ENCODE data around the gene HDAC7. TPM values are rescaled to one million over a fixed set of nuclear protein-coding genes. Genes with fewer than 3 reads are reported as not detected.
A peak's percentile ranks its signal among the peaks of the same experiment; 100 is the strongest.

HDAC7 gene
- total and polyA plus RNA-seq, 7 experiments from 2014 or later, result 16.7 to 194 (median 153) TPM

DNA sequence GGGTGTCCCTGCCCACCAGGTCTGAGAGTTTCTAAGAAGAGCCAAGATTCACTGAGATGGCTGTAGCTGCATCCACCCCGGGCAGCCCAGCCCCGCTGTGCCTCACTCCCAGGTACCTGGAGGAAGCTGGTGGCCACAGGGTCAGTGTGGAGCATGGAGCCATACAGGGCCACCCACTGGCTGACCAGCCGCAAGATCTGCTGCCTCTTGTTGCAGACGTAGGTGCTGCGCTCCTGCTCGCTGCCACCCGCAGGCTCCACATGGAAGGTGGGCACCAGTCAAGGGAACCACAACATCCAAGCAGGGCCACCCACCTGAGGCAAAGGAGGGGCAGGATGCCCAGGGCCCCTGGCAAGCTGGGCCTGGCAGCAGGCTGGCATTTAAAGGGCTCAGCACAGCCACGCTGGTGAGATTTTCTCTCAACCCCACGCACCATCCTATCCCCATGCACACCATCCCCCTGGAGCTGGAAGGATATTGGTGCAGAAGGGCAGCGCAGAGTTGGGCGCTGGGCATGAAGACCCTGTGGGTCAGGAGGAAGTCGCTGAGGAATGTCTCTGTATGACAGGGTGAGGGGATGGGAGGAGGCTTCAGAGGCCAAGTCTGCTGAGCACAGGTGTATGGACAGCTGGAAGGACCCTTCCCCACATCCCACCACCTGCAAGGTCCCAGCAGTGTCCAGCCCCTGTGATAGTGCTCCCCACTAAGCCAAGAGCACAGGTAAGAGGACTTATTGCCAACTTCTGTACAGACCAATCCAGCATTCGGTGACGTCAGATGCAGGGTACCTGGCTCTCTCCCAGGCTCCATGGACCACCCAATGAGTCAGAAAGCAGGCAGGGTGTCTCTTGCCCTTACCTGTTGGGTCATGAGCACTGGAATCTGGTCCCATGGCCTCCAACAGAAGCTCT lies 71.9 kb downstream of the HDAC7 start:
- ATAC-seq, result no peak
- Histone ChIP-seq H3K36me3 (ENCODE audit: control insufficient read depth in 2 of 3, insufficient read depth in 3 of 3, low read length in 3 of 3) (no peaks in the 10 kb centered on the region), H3K9me3 (ENCODE audit: control insufficient read depth in 2 of 3, low read length in 3 of 3) (no peaks in the 10 kb centered on the region), H3K4me3 (ENCODE audit: low read length) (no peak overlapping the region), H3K27me3 (ENCODE audit: control insufficient read depth in 2 of 2, insufficient read depth in 2 of 2, low read length in 2 of 2) (no peaks in the 10 kb centered on the region), H3K27ac (ENCODE audit: low read depth, low read length) (no peak overlapping the region), H3K4me1 (ENCODE audit: control insufficient read depth in 2 of 2, insufficient read depth in 2 of 2, low read length in 2 of 2) (no peaks in the 10 kb centered on the region)
- Mint-ChIP-seq H3K36me3 (no peaks in the 10 kb centered on the region), H3K27me3 (peaks cover 0 to 21% (median 0%) of the 10 kb centered on the region in 5 donors), H3K27ac (no peak overlapping the region), H3K4me1 (peaks cover 0 to 12% (median 6%) of the 10 kb centered on the region in 7 donors), H3K9me3 (peaks cover 0 to 4% (median 0%) of the 10 kb centered on the region in 11 donors), H3K4me3 (no peak overlapping the region)
- intact Hi-C loops (cut with micrococcal nuclease), result no loop called here
- ChIA-PET CTCF (interaction anchor here (0.9 to 10.3 kb wide), 3 partner anchors 18 to 90 kb away, joined by 3 to 330 read pairs (median 4); no protein-coding TSS in a partner anchor), POLR2A (interaction anchor here (1.1 kb wide), 1 partner anchor 29 kb away, joined by 3 read pairs; no protein-coding TSS in a partner anchor)
- DNase-seq, result no peak

DNA sequence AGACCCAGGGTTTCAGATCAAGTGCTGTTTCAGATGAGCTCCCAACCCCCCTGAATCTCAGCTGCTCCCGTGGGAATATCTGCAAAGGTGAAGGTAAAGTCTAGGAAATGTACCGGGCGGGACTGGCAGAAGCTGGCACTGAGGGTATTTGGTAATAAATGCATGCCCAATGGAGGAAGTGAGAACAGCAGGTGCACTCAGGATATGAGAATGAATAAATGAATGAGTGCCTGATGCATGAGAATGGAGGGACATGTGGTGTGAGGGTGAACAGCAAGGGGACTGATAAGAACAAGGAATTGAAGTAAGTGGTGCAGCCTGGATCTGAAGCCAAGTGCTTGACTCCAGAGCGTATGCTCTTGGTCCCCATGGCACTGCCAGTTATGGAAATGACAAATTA lies 72.6 kb downstream of the HDAC7 start:
- Histone ChIP-seq H3K4me3 (ENCODE audit: low read length) (no peak overlapping the region), H3K27ac (ENCODE audit: low read depth, low read length) (no peak overlapping the region), H3K4me1 (ENCODE audit: control insufficient read depth in 2 of 2, insufficient read depth in 2 of 2, low read length in 2 of 2) (peaks cover 0 to 4% of the 10 kb centered on the region in 2 donors), H3K9me3 (ENCODE audit: control insufficient read depth in 2 of 3, low read length in 3 of 3) (no peaks in the 10 kb centered on the region), H3K27me3 (ENCODE audit: control insufficient read depth in 2 of 2, insufficient read depth in 2 of 2, low read length in 2 of 2) (no peaks in the 10 kb centered on the region), H3K36me3 (ENCODE audit: control insufficient read depth in 2 of 3, insufficient read depth in 3 of 3, low read length in 3 of 3) (no peaks in the 10 kb centered on the region)
- ChIA-PET POLR2A (interaction anchor here (1.1 kb wide), 1 partner anchor 30 kb away, joined by 3 read pairs; no protein-coding TSS in a partner anchor), CTCF (interaction anchor here (0.9 to 10.3 kb wide), 4 partner anchors 12 to 90 kb away, joined by 3 to 330 read pairs (median 67); partner anchors contain the start of gene RAPGEF3)
- no peaks in the 10 kb centered on the region for H3K36me3 Mint-ChIP-seq
- no peak overlapping the region for H3K4me3 Mint-ChIP-seq
- no peak for ATAC-seq
- no peak for DNase-seq
- peaks cover 0 to 21% (median 0%) of the 10 kb centered on the region in 5 donors for H3K27me3 Mint-ChIP-seq
- peaks cover 4 to 18% (median 11%) of the 10 kb centered on the region in 7 donors for H3K4me1 Mint-ChIP-seq
- intact Hi-C loops (cut with micrococcal nuclease), result no loop called here
- no peak overlapping the region for H3K27ac Mint-ChIP-seq
- H3K9me3 Mint-ChIP-seq, result peaks cover 0 to 4% (median 0%) of the 10 kb centered on the region in 11 donors

DNA sequence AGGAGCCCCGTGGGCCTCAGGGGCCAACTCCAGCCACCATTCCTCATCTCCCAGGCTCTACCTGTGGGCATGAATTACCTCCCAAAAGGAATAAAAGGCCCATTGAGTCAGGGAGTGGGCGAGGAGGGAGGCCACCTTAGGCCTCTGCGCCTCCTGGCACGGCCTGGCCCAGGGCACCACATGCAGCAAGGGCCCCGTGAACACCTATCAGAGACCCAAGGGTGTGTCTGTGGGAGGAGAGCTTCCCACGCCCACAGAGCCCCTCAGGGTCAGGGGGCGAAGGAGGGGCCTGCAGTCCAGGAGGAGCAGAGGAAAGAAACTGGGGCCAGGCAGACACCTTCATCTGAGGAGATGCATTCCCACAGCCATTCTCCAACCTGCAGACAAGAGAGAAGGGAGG lies 73.2 kb downstream of the HDAC7 start:
- POLR2A ChIA-PET, result no interaction called here

DNA sequence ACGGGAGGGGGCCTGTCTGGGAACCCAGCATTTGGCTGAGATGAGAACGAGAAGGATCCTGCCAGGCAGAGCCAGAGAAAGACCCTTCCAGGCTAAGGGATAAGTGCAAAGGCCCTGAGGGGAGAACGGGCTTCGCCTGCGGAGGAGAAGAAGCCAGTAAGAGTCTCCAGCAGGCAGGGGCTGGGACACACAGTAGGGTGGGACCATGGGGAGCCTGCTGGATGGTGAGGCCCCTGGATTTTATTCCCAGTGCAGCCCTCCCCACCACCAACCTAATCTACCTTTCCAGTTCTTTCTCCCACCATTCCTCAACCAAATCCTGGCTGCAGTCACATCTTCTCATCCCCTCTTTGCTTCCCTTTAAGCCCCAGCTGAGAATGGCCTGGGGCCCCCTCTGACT lies 73.6 kb downstream of the HDAC7 start:
- Mint-ChIP-seq H3K9me3 (peaks cover 0 to 4% (median 0%) of the 10 kb centered on the region in 11 donors), H3K4me1 (peaks cover 10 to 29% (median 20%) of the 10 kb centered on the region in 7 donors), H3K27me3 (peaks cover 0 to 21% (median 0%) of the 10 kb centered on the region in 5 donors), H3K27ac (peak overlapping the region in 1 of 9 donors; percentile 83), H3K4me3 (peak overlapping the region in 1 of 10 donors; percentile 51), H3K36me3 (no peaks in the 10 kb centered on the region)
- POLR2A ChIA-PET, result no interaction called here
- no peak overlapping the region for H3K27ac ChIP-seq (ENCODE audit: low read depth, low read length)
- no peaks in the 10 kb centered on the region for H3K27me3 ChIP-seq (ENCODE audit: control insufficient read depth in 2 of 2, insufficient read depth in 2 of 2, low read length in 2 of 2)
- H3K4me3 ChIP-seq (ENCODE audit: low read length), result no peak overlapping the region
- H3K4me1 ChIP-seq (ENCODE audit: control insufficient read depth in 2 of 2, insufficient read depth in 2 of 2, low read length in 2 of 2), result peaks cover 9 to 13% of the 10 kb centered on the region in 2 donors
- H3K36me3 ChIP-seq (ENCODE audit: control insufficient read depth in 2 of 3, insufficient read depth in 3 of 3, low read length in 3 of 3), result no peaks in the 10 kb centered on the region
- DNase-seq, result no peak
- no peaks in the 10 kb centered on the region for H3K9me3 ChIP-seq (ENCODE audit: control insufficient read depth in 2 of 3, low read length in 3 of 3)
- ATAC-seq, result no peak
- CTCF ChIA-PET, result interaction anchor here (1.5 to 10.3 kb wide), 3 partner anchors 13 to 91 kb away, joined by 4 to 330 read pairs (median 130); partner anchors contain the start of gene RAPGEF3
- intact Hi-C loops (cut with micrococcal nuclease), result no loop called here

More for the DNA sequence above, 73.2 kb downstream of the HDAC7 start:
- Mint-ChIP-seq H3K4me3 (peak overlapping the region in 1 of 10 donors; percentile 51), H3K36me3 (no peaks in the 10 kb centered on the region), H3K4me1 (peaks cover 6 to 24% (median 15%) of the 10 kb centered on the region in 7 donors), H3K27me3 (peaks cover 0 to 21% (median 0%) of the 10 kb centered on the region in 5 donors), H3K9me3 (peaks cover 0 to 4% (median 0%) of the 10 kb centered on the region in 11 donors), H3K27ac (peak overlapping the region in 1 of 9 donors; percentile 83)
- no peaks in the 10 kb centered on the region for H3K9me3 ChIP-seq (ENCODE audit: control insufficient read depth in 2 of 3, low read length in 3 of 3)
- no peaks in the 10 kb centered on the region for H3K36me3 ChIP-seq (ENCODE audit: control insufficient read depth in 2 of 3, insufficient read depth in 3 of 3, low read length in 3 of 3)
- DNase-seq, result no peak
- CTCF ChIA-PET, result interaction anchor here (0.9 to 10.3 kb wide), 4 partner anchors 12 to 91 kb away, joined by 3 to 330 read pairs (median 67); partner anchors contain the start of gene RAPGEF3
- no peaks in the 10 kb centered on the region for H3K27me3 ChIP-seq (ENCODE audit: control insufficient read depth in 2 of 2, insufficient read depth in 2 of 2, low read length in 2 of 2)
- no peak overlapping the region for H3K27ac ChIP-seq (ENCODE audit: low read depth, low read length)
- H3K4me1 ChIP-seq (ENCODE audit: control insufficient read depth in 2 of 2, insufficient read depth in 2 of 2, low read length in 2 of 2), result peaks cover 5 to 8% of the 10 kb centered on the region in 2 donors
- intact Hi-C loops (cut with micrococcal nuclease), result no loop called here
- no peak for ATAC-seq
- no peak overlapping the region for H3K4me3 ChIP-seq (ENCODE audit: low read length)

DNA sequence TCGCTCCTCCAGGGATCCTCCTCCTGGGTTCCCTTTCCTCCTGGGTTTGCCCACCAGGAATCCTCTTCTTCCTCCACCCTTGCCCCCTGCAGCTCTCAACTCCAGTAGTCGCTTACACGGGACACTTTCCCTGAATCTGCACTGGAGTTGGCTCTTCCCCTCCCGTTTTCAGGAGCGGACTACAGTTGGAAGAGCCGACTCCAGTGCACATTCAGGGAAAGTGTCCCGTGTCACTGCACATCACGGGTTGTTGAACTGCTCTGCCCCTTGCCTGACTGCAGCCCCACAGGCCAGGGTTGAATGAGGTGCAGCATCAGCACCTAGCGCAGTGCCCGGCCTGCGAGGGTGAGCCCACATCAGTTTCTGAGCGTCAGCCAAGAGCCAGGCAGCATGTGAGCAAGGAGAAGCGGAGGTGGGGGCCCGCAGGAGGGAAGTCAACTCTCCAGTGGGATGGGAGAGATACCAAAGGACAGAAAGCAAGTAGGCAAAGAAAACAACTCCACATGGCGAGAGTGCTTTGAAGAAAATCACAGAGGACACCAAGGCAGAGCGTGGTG lies 74.1 kb downstream of the HDAC7 start:
- CTCF ChIA-PET, result interaction anchor here (1.6 to 10.3 kb wide), 8 partner anchors 13 to 141 kb away, joined by 4 to 346 read pairs (median 28); partner anchors contain the start of genes HDAC7, RAPGEF3 and SLC48A1

More for the DNA sequence above, 74.1 kb downstream of the HDAC7 start:
- ATAC-seq (no peak), DNase-seq (no peak)
- no peak overlapping the region for H3K4me3 ChIP-seq (ENCODE audit: low read length)
- POLR2A ChIA-PET, result interaction anchor here (1.7 to 1.8 kb wide), 2 partner anchors 13 to 31 kb away, joined by 5 to 6 read pairs; partner anchors contain the start of gene RAPGEF3
- H3K27me3 ChIP-seq (ENCODE audit: control insufficient read depth in 2 of 2, insufficient read depth in 2 of 2, low read length in 2 of 2), result no peaks in the 10 kb centered on the region
- H3K4me1 ChIP-seq (ENCODE audit: control insufficient read depth in 2 of 2, insufficient read depth in 2 of 2, low read length in 2 of 2), result peaks cover 13 to 14% of the 10 kb centered on the region in 2 donors
- intact Hi-C loops (cut with micrococcal nuclease), result loop anchor here in 1 of 2 donors (2.0 kb wide), 1 partner anchor 63 kb away; no protein-coding TSS in a partner anchor
- H3K4me3 Mint-ChIP-seq, result no peak overlapping the region
- no peaks in the 10 kb centered on the region for H3K9me3 ChIP-seq (ENCODE audit: control insufficient read depth in 2 of 3, low read length in 3 of 3)
- H3K9me3 Mint-ChIP-seq, result peaks cover 0 to 4% (median 0%) of the 10 kb centered on the region in 11 donors
- H3K36me3 Mint-ChIP-seq, result no peaks in the 10 kb centered on the region
- no peaks in the 10 kb centered on the region for H3K36me3 ChIP-seq (ENCODE audit: control insufficient read depth in 2 of 3, insufficient read depth in 3 of 3, low read length in 3 of 3)
- H3K27ac Mint-ChIP-seq, result peak overlapping the region in 1 of 9 donors; percentile 83
- H3K27ac ChIP-seq (ENCODE audit: low read depth, low read length), result no peak overlapping the region
- H3K27me3 Mint-ChIP-seq, result peaks cover 0 to 21% (median 0%) of the 10 kb centered on the region in 5 donors
- peaks cover 10 to 31% (median 23%) of the 10 kb centered on the region in 7 donors for H3K4me1 Mint-ChIP-seq

Measured in naive thymus-derived CD4-positive, alpha-beta T cell (primary cell).